Activated T-cell treated with anti-CD3 and anti-CD28 coated beads, Interleukin-2, amount 50 U/mL, for 1 hour (primary cell): ENCODE data around the gene WDR73.
"Not testable (repeated sequence)": the region's sequence is repeated elsewhere in the genome, so short reads cannot be mapped to it uniquely, and the experiment has no call there.

ENCODE experiments used
- DNase-seq: peaks from one replicate; pipeline ENCODE4 v3.0.0-alpha.2; 2020

WDR73 gene

DNA sequence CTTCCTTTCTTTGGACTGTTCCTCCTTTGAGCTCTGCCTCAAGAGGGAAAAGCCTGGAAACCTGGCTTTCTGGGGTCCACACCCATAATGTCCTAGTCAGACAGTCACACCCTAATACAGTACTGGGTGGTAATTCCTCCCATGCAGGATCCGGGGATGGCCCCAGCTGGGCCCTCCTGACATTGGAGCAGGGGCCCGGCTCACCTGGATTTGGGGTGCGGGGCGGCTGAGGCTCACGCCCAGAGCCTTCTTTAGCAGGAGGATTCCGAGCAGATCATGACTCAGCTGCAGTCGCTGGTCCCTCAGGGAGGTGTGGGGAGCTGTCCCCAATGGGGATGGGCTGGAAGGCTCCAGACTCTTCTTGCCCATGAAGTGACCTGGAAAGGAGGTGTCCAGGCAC lies 2.9 kb upstream of the WDR73 start:
- DNase-seq, result peak; percentile 18

DNA sequence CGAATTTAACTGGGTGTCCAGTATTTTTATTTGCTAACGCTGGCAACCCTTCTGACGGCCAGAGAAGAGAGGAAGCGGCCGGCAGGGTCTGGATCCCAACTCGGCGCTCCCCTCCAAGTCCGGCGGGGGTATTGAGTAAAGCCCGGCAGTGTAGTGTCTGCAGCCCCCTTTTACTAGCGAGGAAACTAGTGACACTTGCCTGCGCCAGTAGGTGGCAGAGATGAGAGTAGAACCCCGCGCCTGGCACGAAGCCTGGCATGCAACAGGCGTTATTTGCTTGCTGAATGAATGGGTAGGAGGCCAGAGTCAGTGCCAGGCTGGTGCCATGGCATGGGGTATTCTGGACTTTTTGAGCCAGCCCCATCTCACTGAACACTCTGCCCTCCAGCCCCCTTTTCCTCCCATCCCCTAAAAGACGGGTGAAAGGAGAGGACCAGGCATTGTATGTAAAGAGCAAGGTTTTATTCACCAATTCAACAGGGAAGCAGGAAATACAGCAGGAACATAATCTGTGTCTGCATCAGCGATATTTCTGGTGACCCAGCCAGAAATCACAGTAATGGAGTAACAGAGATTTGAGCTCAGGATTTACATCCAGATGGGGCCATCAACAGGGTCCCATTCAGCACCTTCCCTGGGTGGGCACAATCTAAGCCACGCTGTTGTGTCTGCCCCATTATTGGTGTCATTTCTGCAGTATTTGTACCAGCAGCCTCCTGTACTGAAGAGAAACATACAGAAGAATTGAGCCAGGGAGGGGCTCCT lies 788 bp upstream of the WDR73 start:
- peak; percentile 78 for DNase-seq

DNA sequence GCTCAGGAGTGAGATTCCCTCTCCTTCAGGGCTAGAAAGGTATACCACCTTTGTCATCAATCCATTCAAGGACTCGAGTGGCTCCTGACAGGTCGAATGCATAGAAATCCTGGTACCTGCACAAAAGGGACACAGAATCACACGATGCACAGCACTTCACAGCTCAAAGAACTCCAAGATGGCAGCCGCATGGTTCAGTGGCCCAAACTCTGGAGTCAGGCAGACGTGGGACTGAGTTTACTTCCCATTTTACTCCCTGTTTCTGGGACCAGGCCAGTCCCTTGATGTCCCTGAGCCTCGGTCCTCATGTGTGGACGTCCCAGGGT lies 536 bp downstream of the WDR73 start:
- DNase-seq, result no peak

DNA sequence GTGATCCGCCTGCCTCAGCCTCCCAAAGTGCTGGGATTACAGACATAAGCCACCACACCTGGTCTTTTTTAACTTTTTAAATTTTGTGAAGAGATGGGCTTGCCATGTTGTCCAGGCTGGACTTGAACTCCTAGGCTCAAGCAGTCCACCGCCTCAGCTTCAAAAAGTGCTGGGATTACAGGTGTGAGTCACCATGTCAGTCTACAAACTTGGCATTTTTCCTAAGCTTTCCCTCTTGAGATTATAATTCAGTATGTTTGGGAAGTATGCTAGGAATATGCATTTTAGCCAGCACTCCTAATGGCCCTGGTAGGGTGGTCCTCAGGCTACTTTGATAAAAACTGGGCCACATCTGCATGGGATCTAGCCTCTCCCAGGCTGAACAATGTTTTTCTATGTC lies 4.4 kb downstream of the WDR73 start:
- DNase-seq, result no peak

DNA sequence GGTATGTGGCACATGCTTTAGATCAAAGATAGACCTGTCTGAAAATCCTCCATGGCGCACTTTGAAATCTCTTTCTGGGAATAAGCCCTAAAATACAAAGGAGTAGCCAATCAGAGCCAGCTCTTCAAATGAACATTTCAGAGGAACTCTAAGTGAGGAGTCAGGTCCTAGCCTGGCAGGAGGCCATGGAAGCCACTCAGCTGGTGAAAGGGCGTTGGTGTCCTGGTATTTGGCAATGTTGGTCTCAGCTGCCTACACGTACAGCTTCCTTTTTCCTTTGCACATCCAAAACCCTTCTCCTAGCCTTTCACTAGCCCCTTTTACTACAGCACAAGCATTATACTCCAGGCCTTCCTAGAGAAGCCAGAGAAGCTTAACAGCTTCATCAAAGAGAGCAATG lies 5.5 kb downstream of the WDR73 start:
- no peak for DNase-seq

DNA sequence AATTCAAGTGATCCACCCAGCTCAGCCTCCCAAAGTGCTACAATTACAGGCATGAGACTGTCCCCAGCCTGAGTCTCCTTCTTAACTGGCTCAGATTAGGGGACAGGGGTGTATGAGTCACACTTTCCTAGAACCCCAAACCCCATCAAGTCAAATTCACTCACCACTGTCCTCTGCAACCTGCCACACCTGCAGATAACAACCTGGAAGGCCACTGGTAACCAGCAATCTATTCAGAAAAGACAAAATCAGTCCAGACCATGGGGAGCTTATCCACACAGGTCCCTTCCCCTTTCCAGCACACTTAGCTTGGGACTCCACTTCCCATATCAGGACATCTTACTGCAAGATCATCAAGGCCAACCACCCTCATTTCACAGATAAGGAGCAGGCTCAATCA lies 6.4 kb downstream of the WDR73 start:
- DNase-seq, result no peak

DNA sequence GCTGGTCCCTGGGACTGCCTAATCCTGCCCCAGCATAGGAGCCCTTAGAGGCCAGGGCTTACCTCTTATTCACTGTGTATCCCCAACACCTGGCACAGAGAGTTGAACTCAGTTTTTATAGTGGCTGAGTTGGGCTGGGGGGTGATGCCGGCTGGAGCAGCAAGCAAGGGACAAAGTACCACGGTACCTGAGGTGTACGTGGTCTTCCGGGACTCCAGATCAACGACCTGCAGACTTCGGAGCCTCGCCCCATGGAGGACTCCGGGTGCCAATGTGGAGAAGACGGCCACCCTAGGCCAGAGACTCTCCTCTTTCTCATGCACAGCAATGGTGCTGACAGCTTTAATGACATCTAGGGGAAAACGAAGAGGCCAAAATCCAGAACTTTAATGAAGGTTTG lies 8.1 kb downstream of the WDR73 start:
- DNase-seq, result no peak

DNA sequence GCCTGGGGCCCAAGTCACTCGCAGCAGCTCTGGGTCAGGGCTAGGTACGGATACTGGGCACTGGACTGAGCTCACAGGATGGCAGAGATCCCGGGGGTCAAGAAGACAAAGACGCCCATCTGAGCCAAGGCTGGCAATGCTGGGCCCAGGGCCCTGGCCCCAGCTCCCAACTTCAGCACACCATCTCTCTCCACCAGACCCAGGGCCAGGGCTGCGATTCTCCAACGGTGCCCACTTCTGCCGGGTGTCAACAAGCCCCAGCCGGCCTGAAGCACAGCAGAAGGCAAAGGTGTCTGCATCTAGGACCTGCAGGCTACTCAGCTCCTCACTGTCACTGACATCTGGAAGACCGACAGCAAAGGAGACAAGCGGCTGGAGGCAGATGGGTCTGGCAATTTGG lies 8.6 kb downstream of the WDR73 start:
- DNase-seq, result no peak

DNA sequence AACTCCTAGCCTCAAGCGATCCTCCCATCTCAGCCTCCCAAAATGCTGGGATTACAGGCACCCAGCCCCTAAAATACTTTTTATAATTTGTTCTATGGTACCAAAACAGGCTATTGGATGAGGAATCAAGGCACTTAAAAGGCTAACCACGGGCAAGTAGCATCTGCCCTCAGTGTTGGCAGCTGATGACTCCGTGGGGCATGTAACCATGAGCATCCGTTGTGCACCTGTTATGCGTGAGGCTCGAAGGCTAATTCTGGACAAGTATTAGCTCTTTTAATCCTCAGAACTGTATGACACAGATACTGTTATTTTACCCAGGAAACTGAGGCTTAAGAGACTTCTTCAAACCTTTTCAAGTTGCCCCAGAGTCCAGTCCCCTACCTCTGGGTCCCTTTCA lies 10.2 kb downstream of the WDR73 start:
- no peak for DNase-seq

DNA sequence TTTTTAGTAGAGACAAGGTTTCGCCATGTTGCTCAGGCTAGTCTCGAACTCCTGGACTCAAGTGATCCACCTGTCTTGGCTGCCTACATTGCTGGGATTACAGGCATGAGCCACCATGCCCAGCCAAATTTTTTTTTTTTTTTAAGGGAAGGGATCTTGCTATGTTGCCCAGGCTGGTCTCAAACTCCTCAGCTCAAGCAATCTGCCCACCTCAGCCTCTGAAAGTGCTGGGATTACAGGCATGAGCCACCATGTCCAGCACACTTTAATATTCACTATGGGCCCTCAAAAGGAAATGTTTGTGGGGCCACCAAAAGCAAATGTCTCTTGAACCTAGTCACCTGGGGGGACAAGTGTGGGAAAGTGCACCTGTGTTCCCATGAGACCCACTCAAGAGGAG lies 11.4 kb downstream of the WDR73 start:
- not testable (repeated sequence) for DNase-seq

DNA sequence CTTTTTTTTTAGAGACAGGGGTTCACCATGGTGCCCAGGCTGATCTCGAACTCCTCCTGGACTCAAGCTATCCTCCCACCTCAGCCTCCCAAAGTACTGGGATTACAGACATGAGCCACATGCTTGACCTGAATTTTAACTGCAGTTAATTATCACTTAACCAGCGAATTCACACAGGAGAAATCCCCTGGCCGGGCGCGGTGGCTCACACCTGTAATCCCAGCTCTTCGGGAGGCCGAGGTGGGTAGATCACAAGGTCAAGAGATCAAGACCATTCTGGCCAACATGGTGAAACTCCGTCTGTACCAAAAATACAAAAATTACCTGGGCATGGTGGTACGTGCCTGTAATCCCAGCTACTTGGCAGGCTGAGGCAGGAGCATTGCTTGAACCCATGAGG lies 12.2 kb downstream of the WDR73 start:
- not testable (repeated sequence) for DNase-seq

DNA sequence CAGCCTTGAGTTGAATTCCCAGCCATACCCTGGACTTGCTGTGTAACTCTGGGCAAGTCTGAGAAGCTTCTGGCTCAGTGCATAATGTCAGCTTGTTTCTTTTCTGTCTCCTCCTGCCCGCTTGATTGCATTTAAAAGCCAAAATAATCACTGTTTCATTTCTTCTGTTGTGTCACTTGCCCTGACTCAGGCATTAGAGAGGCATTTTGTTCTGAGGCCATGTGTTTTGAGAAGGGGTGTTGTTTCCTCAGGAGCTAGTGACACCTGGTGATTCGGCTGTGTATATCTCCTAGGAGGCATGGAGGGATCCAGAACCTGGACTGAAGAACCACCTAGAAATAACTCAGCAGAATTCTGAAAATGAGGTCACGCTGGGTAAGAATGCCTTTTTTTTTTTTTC lies 16.0 kb downstream of the WDR73 start:
- no peak for DNase-seq

DNA sequence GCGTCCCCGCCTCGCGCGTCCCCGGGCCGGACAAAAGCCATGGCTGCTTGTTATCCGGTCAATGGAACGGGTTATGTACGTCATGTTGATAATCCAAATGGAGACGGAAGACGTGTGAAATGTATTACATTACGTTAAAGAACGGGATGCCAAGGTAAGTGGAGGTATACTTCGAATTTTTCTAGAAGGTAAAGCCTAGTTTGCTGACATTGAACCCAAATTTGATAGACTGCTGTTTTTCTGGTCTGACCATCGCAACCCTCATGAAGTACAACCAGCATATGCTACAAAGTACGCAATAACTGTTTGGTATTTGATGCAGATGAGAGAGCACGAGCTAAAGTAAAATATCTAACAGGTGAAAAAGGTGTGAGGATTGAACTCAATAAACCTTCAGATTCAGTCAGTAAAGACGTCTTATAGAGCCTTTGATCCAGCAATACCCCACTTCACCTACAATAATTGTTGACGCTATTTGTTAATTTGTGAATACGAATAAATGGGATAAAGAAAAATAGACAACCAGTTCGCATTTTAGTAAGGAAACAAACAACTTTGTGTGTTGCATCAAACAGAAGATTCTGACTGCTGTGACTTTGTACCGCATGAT lies 19.8 kb downstream of the WDR73 start:
- DNase-seq, result no peak

DNA sequence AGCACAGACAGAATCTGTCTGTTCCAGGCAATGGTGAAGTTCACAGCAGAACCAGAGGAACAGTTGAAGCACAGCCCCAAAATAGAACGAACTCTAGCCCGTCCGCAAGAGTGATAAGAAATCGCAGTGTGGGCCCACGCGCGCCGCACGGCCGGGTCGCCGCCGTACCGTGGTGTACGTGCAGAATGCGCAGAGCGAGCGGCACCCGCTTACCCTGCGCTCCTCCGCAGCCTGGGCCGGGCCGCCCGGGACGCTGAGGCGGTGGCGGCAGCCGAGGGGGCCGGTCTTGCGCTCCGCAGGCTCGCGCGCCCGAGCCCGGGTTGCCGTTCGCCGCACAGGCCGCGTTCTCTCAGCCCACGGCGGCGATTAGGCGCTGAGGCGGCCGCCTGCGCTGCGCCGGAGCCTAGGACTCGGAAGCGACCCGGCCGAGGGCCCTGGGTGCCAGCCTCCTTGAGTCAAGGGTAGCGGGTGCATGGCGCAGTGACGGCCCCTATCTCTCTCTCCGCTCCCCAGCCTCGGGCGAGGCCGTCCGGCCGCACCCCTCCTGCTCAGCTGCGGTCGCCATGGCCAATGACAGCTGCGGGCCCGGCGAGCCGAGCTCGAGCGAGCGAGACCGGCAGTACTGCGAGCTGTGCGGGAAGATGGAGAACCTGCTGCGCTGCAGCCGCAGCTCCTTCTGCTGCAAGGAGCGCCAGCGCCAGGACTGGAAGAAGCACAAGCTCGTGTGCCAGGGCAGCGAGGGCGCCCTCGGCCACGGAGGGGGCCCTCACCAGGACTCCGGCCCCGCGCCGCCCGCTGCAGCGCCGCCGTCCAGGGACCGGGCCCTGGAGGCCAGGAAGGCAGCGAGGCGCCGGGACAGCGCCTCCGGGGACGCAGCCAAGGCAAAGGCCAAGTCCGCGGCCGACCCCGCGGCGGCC lies 20.5 kb downstream of the WDR73 start:
- DNase-seq, result peak; percentile 77

DNA sequence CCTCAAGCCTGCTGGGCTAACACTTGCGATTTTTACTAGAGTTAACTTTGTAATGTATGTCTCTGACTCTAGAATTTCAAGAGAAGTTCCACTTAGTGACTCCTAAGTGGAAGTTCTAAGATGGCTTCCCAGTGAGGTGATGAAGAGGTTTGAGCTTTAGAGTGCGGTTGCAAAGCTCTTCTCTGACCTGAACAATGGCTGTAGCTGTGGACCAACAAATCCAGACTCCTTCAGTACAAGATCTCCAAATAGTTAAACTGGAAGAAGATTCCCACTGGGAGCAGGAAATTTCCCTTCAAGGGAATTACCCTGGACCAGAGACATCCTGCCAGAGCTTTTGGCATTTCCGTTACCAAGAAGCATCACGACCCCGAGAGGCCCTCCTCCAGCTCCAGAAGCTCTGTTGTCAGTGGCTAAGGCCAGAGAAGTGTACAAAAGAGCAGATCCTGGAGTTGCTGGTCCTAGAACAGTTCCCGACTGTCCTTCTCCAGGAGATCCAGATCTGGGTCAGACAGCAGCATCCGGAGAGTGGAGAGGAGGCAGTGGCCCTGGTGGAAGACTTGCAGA lies 22.3 kb downstream of the WDR73 start:
- no peak for DNase-seq

DNA sequence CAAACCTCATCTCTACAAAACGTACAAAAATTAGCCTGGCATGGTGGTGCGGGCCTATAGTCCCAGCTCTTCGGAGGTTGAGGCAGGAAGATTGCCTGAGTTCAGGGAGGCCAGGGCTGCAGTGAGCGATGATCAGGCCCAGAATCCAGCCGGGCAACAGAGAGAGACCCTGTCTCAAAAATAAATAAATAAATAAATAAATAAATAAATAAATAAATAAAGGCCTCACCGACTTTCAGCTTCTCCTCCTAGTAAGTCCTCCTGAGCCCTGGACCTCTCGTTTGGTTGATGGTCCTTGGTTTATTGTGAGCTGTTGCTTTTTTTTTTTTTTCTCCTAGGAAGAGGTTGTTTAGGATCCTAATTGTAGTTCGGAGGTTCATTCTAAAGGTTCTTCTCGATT lies 25.1 kb downstream of the WDR73 start:
- no peak for DNase-seq

DNA sequence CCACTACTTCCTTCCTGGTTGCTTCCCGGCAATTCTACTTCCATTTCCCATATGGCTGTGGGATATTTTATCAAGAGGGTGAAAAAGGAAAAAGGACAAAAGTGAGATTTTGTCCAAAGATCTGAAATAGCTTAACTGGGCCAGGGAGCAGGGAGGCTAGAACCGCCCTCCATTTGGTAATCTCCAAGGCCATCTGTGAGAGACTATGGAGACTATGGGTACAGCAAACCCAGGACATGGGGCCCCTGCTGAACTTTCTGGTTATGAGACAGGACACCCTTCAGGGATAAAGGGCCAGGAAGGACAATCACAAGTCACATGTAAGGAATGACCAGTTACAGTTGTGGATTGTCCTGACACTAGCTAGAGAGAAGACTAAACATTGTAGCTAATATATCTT lies 29.0 kb downstream of the WDR73 start:
- no peak for DNase-seq

DNA sequence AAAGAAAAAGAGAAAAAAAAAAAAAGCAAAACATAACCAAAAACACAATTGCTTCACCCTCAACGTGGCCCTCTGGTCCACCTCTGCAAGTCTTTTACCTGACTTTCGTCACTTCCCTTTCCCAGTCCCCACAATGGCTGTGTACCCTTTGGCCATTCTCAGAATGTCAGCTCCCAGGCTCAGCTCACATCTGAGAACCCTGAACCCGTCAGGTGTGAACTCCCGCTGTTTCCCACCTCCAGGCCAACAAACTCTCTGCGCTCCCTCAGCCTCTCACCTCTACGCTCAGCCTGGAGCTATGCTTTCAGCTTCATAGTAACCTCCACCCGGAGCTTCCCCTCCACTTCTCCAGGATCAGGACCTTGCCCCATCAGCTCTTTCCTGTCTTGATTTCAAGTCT lies 29.7 kb downstream of the WDR73 start:
- DNase-seq, result no peak

DNA sequence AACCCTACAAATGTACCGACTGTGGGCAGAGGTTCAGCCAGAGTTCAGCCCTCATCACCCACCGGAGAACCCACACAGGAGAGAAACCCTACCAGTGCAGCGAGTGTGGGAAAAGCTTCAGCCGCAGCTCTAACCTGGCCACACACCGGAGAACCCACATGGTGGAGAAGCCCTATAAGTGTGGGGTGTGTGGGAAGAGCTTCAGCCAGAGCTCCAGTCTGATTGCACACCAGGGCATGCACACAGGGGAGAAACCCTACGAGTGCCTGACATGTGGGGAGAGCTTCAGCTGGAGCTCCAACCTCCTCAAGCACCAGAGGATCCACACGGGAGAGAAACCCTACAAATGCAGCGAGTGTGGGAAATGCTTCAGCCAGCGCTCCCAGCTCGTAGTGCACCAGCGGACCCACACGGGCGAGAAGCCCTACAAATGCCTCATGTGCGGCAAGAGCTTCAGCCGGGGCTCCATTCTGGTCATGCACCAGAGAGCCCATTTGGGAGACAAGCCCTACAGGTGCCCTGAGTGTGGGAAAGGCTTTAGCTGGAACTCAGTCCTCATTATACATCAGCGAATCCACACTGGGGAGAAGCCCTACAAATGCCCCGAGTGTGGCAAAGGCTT lies 32.6 kb downstream of the WDR73 start:
- no peak for DNase-seq

DNA sequence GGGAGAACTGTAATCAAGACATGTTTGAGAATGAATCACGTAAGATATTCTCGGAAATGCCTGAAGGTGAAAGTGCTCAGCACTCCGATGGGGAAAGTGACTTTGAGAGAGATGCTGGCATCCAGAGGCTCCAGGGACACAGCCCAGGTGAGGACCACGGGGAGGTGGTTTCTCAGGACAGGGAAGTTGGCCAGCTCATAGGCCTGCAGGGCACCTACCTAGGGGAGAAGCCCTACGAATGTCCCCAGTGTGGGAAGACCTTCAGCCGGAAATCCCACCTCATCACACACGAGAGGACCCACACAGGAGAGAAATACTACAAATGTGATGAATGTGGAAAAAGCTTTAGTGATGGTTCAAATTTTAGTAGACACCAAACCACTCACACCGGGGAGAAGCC lies 33.5 kb downstream of the WDR73 start:
- no peak for DNase-seq

DNA sequence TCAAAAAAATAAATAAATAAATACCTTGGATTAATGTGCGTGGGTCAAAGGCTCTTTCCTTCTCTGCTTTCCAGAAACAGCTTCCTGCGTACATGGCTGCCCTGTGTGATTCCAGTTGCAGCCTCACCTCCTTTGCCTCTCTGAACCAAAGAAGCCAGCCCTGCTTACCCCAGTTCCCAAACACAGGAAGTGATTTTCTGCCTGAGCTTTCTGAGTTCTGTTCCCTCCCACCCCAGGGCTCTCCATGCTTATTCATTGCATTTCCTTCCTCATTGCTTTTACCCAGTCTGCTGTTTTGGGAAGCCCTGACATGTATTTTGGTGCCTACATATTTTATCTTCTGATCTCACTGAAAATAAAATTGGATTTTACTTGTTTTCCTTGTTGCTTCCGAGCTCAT lies 37.8 kb downstream of the WDR73 start:
- DNase-seq, result no peak

DNA sequence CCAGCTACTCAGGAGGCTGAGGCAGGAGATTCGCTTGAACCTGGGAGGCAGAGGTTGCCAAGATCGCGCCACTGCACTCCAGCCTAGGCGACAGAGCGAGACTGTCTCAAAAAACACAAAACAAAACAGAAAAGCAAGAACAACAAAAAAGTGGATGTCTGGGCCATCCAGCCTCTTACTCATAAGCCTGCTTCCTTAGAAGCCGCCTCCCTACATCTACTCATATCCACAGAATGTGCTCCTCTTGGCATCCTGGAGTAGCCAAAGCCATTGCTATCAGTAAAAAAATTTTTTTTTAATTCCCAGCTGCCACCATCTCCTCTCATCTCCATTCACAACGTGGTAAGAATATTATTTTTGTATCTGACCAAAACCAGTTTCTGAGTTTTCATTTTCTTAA lies 42.5 kb downstream of the WDR73 start:
- no peak for DNase-seq

DNA sequence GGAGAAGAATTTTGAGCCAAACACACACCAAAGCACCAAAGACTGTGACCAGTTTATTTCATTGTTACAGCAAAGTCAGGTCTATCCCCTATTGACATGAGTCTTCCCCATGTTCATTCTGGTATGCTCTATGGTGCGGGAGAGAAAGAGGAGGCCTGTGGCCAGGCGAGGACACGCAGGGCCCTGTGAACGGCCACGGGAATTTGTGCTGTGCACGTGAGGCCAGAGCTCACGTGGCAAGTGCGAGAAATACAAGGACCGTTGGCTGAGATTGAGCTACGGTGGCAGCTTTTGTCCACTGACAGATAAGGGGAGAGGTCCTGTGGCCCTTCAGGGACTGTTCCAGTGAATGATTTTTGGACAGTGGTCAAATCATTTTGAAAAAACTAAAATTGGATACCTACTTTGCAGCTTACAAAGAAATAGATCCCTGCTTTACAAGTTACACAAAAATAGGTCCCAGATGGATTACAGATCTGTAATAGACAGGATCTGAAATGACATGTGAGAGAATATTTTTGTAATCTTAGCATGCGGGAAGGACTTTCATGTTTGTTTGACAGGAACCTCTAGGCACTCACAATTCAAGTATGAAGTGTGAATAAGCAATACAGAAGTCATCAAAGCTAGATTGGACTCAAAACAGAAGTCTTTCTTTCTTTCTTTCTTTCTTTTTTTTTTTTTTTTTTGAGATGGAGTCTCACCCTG lies 44.1 kb downstream of the WDR73 start:
- DNase-seq, result no peak
